Left ventricle myocardium superior (tissue), 1 donor: ENCODE results near the gene CFAP68. TPM values are rescaled to one million over a fixed set of nuclear protein-coding genes. Genes with fewer than 3 reads are reported as not detected.
A peak's percentile ranks its signal among the peaks of the same experiment; 100 is the strongest.
"Not testable (repeated sequence)": the region's sequence is repeated elsewhere in the genome, so short reads cannot be mapped to it uniquely, and the experiment has no call there.

ENCODE experiments used
- ATAC-seq: fragments of 200-7000 bp; cut with Tn5 transposase; one replicate; pipeline ENCODE4 v1.9.1; 2020; ENCODE audit warnings: mild to moderate bottlenecking, moderate library complexity
- DNase-seq: peaks from one replicate; pipeline ENCODE4 v3.0.0-alpha.2; 2020
- intact Hi-C: fragments of 100-400 bp; cut with micrococcal nuclease; formaldehyde crosslinking; loops from one replicate; pipeline ENCODE4 v1.11.0; 2022
- total RNA-seq: library from RNA; stranded (reverse); fragmentation: NEBNext Ultra II Directional; extraction: Animal tissue kit (Norgen Biotek cat#: 25700); gene quantifications from one replicate; pipeline ENCODE4 v1.2.1, GENCODE V29; 2021
- donor health status: DM: no; HTN: yes; CAD: no; lungs with severe emphysema.

Gene CFAP68
- total RNA-seq, 1 donor from 2014 or later = 26.1 TPM

DNA sequence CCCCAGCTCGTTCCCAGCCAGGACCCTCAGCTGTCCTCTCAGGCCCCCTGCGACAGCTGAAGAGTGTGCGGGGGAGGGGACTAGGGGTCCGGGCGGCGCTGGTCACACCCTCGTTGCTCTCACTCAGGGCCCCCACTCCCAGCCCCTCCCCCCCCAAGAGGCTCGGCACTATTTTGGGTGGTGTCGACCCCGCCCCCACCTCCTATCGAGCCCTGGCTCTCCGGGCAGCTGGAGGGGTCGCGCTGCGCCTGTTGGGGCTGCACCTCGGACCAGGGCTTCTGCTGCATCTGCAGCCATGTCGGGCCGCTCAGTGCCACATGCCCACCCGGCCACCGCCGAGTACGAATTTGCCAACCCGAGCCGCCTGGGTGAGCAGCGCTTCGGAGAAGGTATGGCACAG lies 33.2 kb downstream of the CFAP68 start, which contains the start of gene HSPB2:
TSS of gene HSPB2 (plus strand) at position 200 of the 400 bp plus-strand sequence. CDS start at position 296, 96 bp downstream.
- ATAC-seq (peak; percentile 29), DNase-seq (peak; percentile 75)
- intact Hi-C loops = no loop called here

DNA sequence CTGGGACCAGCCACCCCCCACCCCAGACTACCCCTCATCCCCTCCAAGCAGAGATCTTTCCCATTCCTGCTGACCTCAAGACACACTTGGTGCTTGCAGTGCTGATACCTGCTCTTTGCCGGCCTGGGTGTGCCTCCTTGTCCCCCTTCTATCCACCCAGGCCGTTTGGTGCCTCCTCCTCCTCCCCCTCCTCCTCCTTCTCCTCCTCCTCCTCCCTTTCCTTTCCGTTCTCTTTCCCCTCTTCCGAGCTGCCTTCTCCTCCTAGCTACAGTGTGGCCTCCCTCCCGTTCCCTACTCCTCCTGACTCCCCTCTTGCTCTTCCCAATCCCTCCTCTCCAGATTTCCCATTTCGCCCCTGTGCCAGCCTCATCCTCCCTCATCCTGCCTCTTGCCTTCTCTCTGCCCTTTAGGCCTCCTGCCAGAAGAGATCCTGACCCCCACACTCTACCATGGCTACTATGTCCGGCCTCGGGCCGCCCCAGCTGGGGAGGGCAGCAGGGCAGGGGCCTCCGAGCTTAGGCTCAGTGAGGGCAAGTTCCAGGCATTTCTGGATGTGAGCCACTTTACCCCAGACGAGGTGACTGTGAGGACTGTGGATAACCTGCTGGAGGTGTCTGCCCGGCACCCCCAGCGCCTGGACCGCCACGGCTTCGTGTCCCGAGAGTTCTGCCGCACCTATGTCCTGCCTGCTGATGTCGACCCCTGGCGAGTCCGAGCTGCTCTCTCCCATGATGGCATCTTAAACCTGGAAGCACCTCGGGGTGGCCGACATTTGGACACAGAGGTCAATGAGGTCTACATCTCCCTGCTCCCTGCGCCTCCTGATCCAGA lies 33.9 kb downstream of the CFAP68 start:
- DNase-seq = peak; percentile 49
- intact Hi-C loops = no loop called here
- peak; percentile 29 for ATAC-seq

DNA sequence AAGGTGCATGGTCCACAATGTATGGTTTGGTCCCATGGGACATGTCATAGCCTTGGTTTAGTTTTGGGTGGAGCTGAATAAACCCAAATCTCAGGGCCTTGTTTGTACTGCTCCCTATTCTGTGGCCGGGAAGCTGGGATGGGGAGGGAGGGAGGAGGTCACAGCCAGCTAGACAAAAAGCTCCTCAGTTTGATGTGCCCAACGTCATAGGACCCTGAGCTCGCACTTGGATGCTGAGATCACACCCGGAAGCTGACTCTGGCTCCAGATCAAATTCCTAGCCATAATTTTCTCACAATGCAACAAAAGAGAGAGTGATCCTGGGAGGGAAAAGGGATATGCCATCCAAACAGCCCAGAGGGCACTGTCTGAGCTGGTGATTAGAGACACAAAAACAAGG lies 34.7 kb downstream of the CFAP68 start:
- intact Hi-C loops = no loop called here
- DNase-seq (peak; percentile 43), ATAC-seq (peak; percentile 13)

DNA sequence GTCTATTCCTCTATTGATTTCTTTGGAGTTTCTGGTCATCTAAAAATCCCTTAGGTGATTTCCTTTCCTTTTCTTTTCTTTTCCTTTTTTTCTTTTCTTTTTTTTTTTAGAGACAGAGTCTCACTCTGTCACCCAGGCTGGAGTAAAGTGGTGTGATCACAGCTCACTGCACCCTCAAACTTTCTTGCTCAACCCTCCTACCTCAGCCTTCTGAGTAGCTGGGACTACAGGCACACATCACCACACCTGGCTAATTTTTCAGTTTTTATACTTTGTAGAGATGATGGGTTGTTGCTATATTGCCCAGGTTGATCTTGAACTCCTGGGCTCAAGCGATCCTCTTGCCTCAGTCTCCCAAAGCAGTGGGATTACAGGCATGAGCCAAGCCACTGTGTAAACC lies 37.4 kb downstream of the CFAP68 start:
- intact Hi-C loops = no loop called here
- no peak for DNase-seq
- no peak for ATAC-seq

DNA sequence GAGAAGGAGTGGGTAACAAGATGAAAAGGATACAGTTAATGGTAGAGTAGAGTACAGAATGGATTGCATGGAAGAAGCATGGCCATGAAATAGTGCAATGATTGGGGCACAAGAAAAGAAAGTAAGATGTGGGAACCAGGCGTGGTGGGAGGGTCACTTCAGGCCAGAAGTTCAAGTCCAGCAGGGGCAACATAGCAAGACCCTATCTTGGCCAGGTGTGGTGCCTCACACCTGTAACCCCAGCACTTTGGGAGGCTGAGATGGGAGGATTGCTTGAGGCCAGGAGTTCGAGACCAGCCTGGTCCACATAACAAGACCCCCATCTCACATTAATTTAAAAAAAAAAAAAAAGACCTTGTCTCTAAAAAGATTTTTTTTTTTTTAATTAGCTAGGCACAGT lies 38.0 kb downstream of the CFAP68 start:
- intact Hi-C loops = no loop called here
- DNase-seq (no peak), ATAC-seq (no peak)

DNA sequence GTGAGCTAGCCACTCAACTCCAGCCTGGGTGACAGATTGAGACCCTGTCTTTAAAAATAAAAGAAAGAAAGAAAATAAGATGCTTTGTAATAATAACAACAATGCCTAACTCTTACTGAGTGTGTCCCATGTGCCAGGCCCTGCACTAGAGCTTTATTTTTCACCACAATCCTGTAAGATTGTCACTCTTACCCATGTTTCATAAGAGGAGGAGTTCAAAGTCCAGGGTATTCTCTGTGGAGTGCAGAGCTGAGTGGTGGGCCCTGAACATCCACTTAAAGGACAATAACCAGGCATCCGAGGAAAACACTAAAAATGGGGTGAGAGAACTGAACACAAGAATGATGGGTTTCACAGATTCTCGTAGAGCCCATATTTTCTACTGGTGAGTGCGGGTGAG lies 38.4 kb downstream of the CFAP68 start:
- ATAC-seq = no peak
- intact Hi-C loops = no loop called here
- no peak for DNase-seq

DNA sequence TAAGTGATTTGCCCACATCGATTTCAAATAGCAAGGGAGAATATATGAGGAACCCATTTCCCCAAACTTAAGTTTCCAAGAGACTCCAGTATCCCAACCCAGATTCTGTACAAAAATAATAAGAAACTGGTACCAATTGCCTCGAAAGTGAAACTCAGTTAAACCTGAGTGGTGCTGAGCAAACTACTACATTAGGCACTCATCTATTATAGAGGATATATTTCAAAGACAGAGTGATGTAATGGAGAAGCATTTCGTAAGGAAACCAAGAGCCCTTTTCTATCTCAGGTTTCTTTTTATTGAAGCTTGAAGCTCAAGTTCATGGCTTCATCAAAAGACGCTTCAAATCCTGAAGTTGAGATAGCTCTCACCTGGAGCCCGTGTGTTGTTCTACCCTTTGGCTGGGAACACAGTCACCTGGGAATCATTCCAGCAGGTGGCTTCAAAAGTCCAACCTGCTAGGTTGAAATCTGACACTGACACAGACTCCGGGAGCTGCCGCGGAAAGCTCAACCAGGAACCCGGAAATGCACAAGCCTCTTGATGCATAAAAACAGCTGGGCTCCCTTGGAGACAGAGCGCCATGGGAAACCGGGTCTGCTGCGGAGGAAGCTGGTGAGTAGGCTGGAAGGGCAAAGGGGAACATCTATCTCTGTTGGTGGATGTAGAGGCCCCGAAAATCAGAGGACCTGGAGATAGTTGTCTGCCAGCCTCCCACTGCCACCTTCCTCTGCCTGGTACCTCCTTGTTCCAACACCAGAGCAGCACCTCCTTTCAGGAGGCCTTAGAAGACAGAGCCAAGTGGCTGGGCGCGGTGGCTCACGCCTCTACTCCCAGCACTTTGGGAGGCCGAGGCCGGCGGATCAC lies 39.3 kb downstream of the CFAP68 start, which contains the start of gene C11orf52:
TSS of gene C11orf52 (plus strand) at position 524 of the 867 bp plus-strand sequence. CDS start at position 584, 60 bp downstream.
- DNase-seq = peak; percentile 40
- intact Hi-C loops = no loop called here
- peak; percentile 7 for ATAC-seq

DNA sequence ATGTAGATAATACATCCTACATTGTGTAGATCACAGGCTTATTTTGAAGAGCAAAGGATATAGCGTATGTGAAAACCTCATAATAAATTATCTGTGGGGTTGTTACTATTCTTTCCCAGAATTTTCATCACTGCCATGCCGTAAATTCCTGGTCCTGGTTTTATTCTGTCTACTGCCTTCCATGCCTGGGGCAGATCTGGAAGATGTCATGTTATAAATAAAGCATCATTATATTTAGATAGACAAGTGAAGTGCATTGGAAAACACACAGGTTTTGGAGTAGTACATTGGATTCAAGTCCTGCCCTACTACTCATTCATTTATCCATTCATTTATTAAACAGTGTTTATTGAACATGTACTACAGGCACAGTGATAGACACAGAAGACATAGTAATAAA lies 41.6 kb downstream of the CFAP68 start:
- ATAC-seq (peak; percentile 11), DNase-seq (no peak)
- intact Hi-C loops = loop anchor here (10.0 kb wide), 1 partner anchor 46 kb away; the partner anchor contains the start of genes ALG9, CFAP68 and FDXACB1

DNA sequence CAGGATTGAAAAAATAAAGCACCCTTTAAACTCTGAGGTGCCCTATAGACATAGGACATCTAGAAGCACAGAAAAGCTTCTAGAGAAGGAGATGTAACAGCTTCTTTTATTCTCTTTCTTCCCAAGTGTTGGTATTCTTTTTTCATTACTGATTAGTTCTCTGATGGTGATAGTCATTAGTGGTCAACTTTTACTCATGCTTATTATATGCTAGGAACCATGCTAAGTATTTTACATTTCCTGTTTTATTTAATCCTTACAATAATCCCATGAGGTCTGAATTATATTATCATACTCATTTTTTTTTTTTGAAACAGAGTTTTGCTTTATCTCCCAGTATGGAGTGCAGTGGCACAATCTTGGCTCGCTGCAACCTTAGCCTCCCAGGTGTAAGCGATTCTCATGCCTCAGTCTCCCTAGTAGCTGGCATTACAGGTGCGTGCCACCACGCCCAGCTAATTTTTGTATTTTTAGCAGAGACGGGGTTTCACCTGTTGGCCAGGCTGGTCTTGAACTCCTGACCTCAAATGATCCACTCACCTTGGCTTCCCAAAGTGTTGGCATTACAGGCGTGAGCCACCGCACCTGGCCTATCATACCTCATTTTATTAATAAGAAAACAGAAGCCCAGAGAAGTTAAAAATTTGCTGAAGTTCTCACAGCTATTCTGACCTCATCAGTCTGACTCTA lies 42.3 kb downstream of the CFAP68 start:
- ATAC-seq (no peak), DNase-seq (no peak)
- intact Hi-C loops = loop anchor here (10.0 kb wide), 1 partner anchor 47 kb away; the partner anchor contains the start of genes ALG9, CFAP68 and FDXACB1

DNA sequence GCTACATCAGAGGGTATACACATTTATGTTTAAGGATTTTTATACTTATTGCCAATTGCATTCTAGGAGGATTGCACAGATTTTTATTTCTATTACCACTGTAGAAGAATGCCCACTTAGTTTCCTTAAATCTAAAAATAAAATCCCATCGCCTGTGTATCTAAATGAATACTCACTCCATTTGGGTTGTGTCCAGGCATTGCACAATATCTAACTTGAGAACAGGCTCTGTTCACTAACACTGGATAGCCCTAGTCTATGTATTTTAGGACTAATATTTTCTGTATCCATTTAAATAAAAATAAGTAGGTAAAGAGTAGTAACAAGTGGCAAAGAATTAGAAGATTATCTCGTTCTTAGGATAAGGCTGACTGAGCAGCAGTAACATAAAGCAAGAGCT lies 43.5 kb downstream of the CFAP68 start:
- intact Hi-C loops = loop anchor here (10.0 kb wide), 1 partner anchor 48 kb away; the partner anchor contains the start of genes ALG9, CFAP68 and FDXACB1
- DNase-seq (no peak), ATAC-seq (peak; percentile 42)

DNA sequence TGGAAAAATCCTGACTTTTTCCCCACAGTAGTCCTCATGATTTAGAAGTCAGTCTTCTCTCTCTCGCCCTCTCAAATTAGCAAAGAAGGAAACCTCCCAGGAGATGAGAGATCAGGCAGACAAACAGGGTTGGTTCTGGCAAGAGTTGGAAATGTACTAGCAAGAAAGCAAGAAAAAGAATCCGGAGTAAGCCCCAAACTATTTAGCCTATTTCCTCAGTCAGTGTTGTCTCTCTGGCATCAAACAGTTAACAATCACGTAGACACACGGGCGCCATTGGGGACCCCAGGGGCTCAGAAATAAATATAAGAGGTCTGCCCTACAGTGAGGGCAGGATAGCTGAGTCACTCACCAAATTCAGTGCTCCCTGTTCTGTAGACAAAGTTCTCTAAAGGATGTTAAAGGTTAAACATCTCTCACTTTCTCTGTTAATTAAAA lies 44.0 kb downstream of the CFAP68 start:
- intact Hi-C loops = loop anchor here (10.0 kb wide), 1 partner anchor 49 kb away; the partner anchor contains the start of genes ALG9, CFAP68 and FDXACB1
- ATAC-seq = peak; percentile 3
- DNase-seq = no peak

DNA sequence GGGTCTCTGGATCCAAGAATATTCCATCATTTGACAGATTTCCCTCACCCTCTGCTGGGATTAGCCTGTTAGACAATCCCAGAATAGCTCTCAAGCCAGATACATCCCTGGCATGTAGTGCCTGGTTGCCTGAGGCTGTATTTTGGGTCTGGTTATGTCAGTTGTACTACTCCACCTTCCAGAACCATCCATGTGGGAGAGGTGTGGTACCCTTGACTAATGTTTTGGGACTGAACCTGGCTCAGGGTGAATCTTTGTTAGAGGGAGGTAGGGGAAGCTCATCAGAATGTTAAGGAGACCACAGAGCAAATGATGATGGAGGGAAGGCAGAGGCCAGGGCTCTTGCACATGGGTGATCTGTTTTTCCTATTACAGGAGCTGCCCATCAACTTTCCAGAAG lies 44.6 kb downstream of the CFAP68 start:
- no peak for ATAC-seq
- intact Hi-C loops = loop anchor here (10.0 kb wide), 1 partner anchor 49 kb away; the partner anchor contains the start of genes ALG9, CFAP68 and FDXACB1
- no peak for DNase-seq

DNA sequence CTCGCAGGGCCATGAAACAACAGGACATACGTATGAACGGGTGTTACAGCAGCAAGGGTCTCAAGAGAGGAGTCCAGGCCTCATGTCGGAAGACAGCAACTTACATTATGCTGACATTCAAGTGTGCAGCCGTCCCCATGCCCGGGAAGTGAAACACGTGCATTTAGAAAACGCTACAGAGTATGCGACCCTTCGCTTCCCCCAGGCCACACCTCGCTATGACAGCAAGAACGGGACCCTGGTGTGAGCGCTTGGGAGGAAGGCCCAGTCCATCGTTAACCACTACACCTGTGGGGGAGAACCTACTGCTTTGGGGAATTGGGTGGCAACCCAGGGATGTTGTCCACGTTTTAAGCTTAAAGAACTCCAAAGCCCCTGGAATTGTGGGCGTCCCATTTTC lies 46.6 kb downstream of the CFAP68 start:
- no peak for ATAC-seq

DNA sequence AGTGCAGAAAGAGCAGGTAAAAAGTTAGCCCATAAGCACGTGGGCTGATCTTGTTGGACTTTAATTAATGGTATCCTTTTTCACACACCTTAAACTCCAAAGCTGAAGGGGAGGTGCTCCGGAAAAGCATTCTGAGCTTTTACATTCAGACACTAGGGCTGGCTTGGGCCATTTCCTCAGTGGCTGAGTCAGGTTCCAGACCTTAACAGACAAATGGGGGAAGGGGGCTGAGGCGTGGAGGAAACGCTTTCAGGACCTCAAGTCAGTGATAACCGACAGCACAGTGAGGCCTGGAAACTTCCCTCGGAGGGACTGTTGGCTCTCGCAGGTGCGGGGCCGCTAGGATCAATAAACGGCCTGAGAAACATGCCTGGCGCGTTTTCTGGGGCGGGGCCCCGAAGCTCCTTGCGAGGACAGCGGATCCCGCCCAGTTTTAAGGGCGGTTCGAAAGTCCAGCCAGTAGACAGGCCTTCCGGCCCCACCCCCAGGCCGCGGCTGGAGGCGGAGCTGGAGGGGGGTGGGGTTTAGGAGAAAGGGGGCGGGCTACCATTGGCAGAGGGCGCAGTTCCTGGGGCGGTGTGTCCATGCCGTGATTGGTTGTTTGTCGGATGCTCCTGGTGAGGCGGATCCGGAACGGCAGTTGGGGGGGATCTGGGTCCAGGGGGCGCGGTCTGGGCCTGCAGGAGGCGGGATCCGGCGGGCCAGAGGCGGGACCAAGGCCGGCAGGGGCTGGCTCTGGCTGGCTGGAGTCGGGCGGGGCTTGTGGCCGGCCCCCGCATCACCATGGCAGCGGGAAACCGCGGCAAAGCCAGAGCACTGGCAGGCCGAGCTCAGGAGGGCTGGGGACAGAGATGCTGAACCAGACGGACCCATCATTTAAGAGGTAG lies 47.4 kb downstream of the CFAP68 start:
- peak; percentile 94 for ATAC-seq
- peak; percentile 98 for DNase-seq
- intact Hi-C loops = loop anchor here (10.0 kb wide), 1 partner anchor 52 kb away; the partner anchor contains the start of genes ALG9, CFAP68 and FDXACB1

More for the DNA sequence above, 46.6 kb downstream of the CFAP68 start:
- DNase-seq = no peak
- intact Hi-C loops = loop anchor here (10.0 kb wide), 1 partner anchor 51 kb away; the partner anchor contains the start of genes ALG9, CFAP68 and FDXACB1

DNA sequence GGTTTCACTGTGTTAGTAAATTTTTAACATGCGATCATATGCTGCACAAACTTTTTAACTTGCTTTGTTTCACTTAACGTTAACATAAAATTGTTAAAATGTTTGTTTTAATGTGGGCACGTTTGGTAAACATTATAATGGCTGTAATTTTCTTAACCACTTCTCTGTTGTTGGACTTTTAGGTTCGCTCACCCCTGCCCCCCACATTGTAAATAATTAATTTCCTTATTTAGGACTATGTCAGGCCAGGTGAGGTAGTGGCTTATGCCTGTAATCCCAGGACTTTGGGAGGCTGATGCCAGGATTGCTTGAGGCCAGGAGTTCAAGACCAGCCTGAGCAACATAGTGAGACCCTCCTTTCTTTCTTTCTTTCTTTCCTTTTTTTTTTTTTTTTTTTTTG lies 51.1 kb downstream of the CFAP68 start:
- intact Hi-C loops = loop anchor here (5.0 kb wide), 2 partner anchors 52 to 92 kb away; no protein-coding TSS in a partner anchor
- DNase-seq (no peak), ATAC-seq (no peak)

DNA sequence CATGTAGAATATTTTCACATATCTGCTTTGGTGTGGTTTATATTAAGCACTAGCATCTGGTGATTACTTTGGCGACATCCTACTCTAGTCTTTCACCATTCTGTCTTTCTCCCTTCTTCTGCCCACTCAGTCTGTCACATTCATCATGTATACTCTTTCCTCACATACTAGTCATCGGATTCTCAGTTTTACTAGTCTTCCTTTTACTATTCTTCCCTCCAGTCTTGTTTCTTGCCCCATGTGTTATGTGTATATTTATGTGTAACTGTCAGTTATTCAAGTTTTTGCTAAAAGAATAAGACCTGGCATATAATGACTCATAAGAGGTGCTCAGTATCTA lies 53.2 kb downstream of the CFAP68 start:
- intact Hi-C loops = loop anchor here (5.0 kb wide), 2 partner anchors 50 to 90 kb away; no protein-coding TSS in a partner anchor
- no peak for DNase-seq

DNA sequence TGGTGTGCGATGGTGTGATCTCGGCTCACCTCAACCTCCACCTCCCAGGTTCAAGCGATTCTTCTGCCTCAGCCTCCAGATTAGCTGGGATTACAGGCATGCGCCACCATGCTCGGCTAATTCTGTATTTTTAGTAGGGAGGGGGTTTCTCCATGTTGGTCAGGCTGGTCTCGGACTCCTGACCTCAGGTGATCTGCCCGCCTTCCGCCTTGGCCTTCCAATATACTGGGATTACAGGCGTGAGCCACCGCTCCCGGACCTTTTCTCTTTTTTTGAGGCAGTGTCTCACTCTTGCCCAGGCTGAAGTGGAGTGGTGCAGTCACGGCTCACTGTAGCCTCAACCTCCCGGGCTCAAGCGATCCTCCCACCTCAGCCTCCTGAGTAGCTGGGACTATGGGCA lies 53.8 kb downstream of the CFAP68 start:
- not testable (repeated sequence) for ATAC-seq, DNase-seq
- intact Hi-C loops = loop anchor here (5.0 kb wide), 2 partner anchors 49 to 89 kb away; no protein-coding TSS in a partner anchor

More for the DNA sequence above, 53.2 kb downstream of the CFAP68 start:
- no peak for ATAC-seq
